ENCODE data around the gene KERA.

Gene KERA

GRCh38 chr12:91078501-91078900 lies 20.7 kb upstream of the KERA start:
- Histone ChIP-seq H3K27ac (no peak overlapping the region), H3K4me3 (ENCODE audit: low read depth, low read length) (no peak overlapping the region), H3K36me3 (no peaks in the 10 kb centered on the region), H3K9me3 (ENCODE audit: severe bottlenecking) (no peaks in the 10 kb centered on the region), H3K27me3 (ENCODE audit: insufficient read depth, low read depth, severe bottlenecking) (no peaks in the 10 kb centered on the region)
- no peak for TF ChIP-seq CTCF (IDR thresholded peaks at IDR 0.05; ENCODE audit: low read depth, low read length)
- no peak for DNase-seq

GRCh38 chr12:91077228-91077954 lies 19.6 kb upstream of the KERA start:
- H3K27me3 ChIP-seq (ENCODE audit: insufficient read depth, low read depth, severe bottlenecking): no peaks in the 10 kb centered on the region
- no peaks in the 10 kb centered on the region for H3K9me3 ChIP-seq (ENCODE audit: severe bottlenecking)
- TF ChIP-seq CTCF (IDR thresholded peaks at IDR 0.05; ENCODE audit: low read depth, low read length): no peak
- H3K36me3 ChIP-seq: no peaks in the 10 kb centered on the region
- DNase-seq: no peak
- no peak overlapping the region for H3K27ac ChIP-seq
- no peak overlapping the region for H3K4me3 ChIP-seq (ENCODE audit: low read depth, low read length)

DNA sequence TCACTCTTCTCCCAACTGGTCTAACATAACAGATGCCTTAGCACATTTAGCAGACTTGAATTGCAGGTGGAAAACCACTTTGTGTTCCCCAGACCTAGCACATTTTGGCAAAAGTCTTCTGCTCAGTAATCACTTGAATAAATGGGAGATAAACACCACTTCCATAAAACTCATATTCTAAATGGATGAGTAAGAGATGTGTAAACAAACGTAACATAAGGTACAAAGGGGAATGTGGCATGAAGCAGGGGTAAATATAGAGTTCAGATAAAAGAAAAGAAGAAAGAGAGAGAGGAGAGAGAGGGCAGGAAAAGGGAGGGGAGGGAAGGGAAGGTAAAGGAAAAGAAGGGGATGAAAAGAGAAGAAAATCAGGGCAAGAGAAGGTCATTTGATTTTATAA lies 17.0 kb upstream of the KERA start:
- Histone ChIP-seq H3K27me3 (ENCODE audit: insufficient read depth, low read depth, severe bottlenecking) (no peaks in the 10 kb centered on the region), H3K4me3 (ENCODE audit: low read depth, low read length) (no peak overlapping the region), H3K36me3 (no peaks in the 10 kb centered on the region), H3K9me3 (ENCODE audit: severe bottlenecking) (no peaks in the 10 kb centered on the region), H3K27ac (no peak overlapping the region)
- TF ChIP-seq CTCF (IDR thresholded peaks at IDR 0.05; ENCODE audit: low read depth, low read length): no peak
- DNase-seq: no peak

- H3K4me3 ChIP-seq (ENCODE audit: low read depth, low read length): no peak overlapping the region
- no peaks in the 10 kb centered on the region for H3K36me3 ChIP-seq
- no peak for DNase-seq
- H3K27me3 ChIP-seq (ENCODE audit: insufficient read depth, low read depth, severe bottlenecking): no peaks in the 10 kb centered on the region
- no peak for TF ChIP-seq CTCF (IDR thresholded peaks at IDR 0.05; ENCODE audit: low read depth, low read length)
- no peaks in the 10 kb centered on the region for H3K9me3 ChIP-seq (ENCODE audit: severe bottlenecking)
- H3K27ac ChIP-seq: no peak overlapping the region
These were observed 16.4 kb upstream of the KERA start for GRCh38 chr12:91074154-91074709.

- TF ChIP-seq CTCF (IDR thresholded peaks at IDR 0.05; ENCODE audit: low read depth, low read length): no peak
These were observed 15.6 kb upstream of the KERA start for GRCh38 chr12:91073426-91073825.

DNA sequence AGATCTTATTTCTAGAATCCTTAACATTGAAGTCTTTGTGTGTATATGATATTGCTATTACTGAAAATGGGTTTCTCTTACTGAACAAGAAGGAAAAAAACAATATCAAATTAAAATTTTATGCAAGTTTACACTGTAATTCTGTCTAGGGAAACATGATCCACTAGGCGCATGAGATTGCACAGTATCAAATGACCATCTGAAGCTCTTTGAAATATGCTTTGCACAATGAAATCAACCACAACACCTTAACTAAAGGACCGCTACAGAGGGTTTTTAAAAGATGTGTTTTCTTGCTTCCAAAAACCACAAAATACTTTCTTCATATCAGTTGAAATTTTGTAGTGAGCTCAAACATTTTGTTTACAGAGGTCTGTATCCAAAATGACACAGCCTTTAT lies 15.1 kb upstream of the KERA start:
- Histone ChIP-seq H3K4me3 (ENCODE audit: low read depth, low read length) (no peak overlapping the region), H3K27ac (no peak overlapping the region), H3K27me3 (ENCODE audit: insufficient read depth, low read depth, severe bottlenecking) (no peaks in the 10 kb centered on the region), H3K9me3 (ENCODE audit: severe bottlenecking) (no peaks in the 10 kb centered on the region), H3K36me3 (no peaks in the 10 kb centered on the region)
- no peak for DNase-seq
- no peak for TF ChIP-seq CTCF (IDR thresholded peaks at IDR 0.05; ENCODE audit: low read depth, low read length)

More at GRCh38 chr12:91073426-91073825, 15.6 kb upstream of the KERA start:
- H3K36me3 ChIP-seq: no peaks in the 10 kb centered on the region
- H3K4me3 ChIP-seq (ENCODE audit: low read depth, low read length): no peak overlapping the region
- H3K9me3 ChIP-seq (ENCODE audit: severe bottlenecking): no peaks in the 10 kb centered on the region
- no peak for DNase-seq
- H3K27ac ChIP-seq: no peak overlapping the region
- no peaks in the 10 kb centered on the region for H3K27me3 ChIP-seq (ENCODE audit: insufficient read depth, low read depth, severe bottlenecking)
